A549 (cell line): ENCODE data around the gene CUTA. TPM values are rescaled to one million over a fixed set of nuclear protein-coding genes. Genes with fewer than 3 reads are reported as not detected.

ENCODE experiments used
- ATAC-seq, 2 experiments: fragments of 200-7000 bp in 1 of 2; fragments of >200 bp in 1 of 2; cut with Nextera tagmentation in 1 of 2; cut with Tn5 transposase in 1 of 2; 3 replicates each; pipeline versions ENCODE4 v1.8.0 to v1.9.1; 2018 to 2020; ENCODE audit warnings: mild to moderate bottlenecking in 1 of 2, moderate library complexity in 1 of 2
- CTCF ChIA-PET: fragments of 300-600 bp; sonication (Branson Sonifier 250); formaldehyde crosslinking; extraction: SDS; loops from one replicate; lab custom pipeline; 2021; ENCODE audit warnings: antibody characterized with exemption, inconsistent platforms; lab: Yijun Ruan, JAX
- POLR2A ChIA-PET: fragments of 350-600 bp; formaldehyde crosslinking; extraction: SDS; loops from one replicate; lab custom pipeline; 2021; ENCODE audit warnings: antibody characterized with exemption, inconsistent platforms; lab: Yijun Ruan, JAX
- DNase-seq, 2 experiments: peaks; one replicate each; pipeline versions ENCODE4 v3.0.0 to v3.0.0-alpha.2; 2011 to 2016; ENCODE audit warnings: low read depth in 1 of 2, low spot score in 1 of 2
- FAIRE-seq: peaks from 2 replicates; lab custom pipeline; 2011; peaks lifted over from hg19 to GRCh38; lab: Jason Lieb, UNC
- H3K27ac ChIP-seq, 2 experiments: fragments of >200 bp; sonication (Bioruptor Twin); formaldehyde crosslinking; 3 replicates each; pipeline ENCODE4 v1.5.1; 2016 to 2017
- H3K4me1 ChIP-seq: fragments of >200 bp; sonication (Bioruptor Twin); formaldehyde crosslinking; 3 replicates; pipeline ENCODE4 v1.6.1; 2016
- H3K4me2 ChIP-seq: fragments of >200 bp; sonication (Bioruptor Twin); formaldehyde crosslinking; 3 replicates; pipeline ENCODE4 v1.6.1; 2016
- H3K4me3 ChIP-seq: fragments of >200 bp; sonication (Bioruptor Twin); formaldehyde crosslinking; 3 replicates; pipeline ENCODE4 v1.5.1; 2016
- H3K9me3 ChIP-seq: fragments of >200 bp; sonication (Bioruptor Twin); formaldehyde crosslinking; 3 replicates; pipeline ENCODE4 v1.6.1; 2016
- CHD2 ChIP-seq: fragments of 150-350 bp; IDR thresholded peaks from 2 replicates; pipeline ENCODE4 v1.6.1; 2014; ENCODE audit warnings: low read length; ENCODE audit not compliant: partially characterized antibody
- EHF ChIP-seq: fragments of 250-450 bp; sonication (Bioruptor Pico); IDR thresholded peaks from 2 replicates; pipeline ENCODE4 v1.5.0; 2020; ENCODE audit warnings: mild to moderate bottlenecking
- EHMT2 ChIP-seq: fragments of 200-600 bp; sonication (generic); IDR thresholded peaks from 2 replicates; pipeline ENCODE4 v1.6.1; 2016; ENCODE audit warnings: antibody characterized with exemption, low read depth, mild to moderate bottlenecking, moderate library complexity
- ESRRA ChIP-seq: fragments of 150-350 bp; IDR thresholded peaks from 2 replicates; pipeline ENCODE4 v1.6.1; 2014; ENCODE audit warnings: mild to moderate bottlenecking, low read length, borderline replicate concordance
- FOXS1 ChIP-seq: fragments of 250-450 bp; sonication (Bioruptor Pico); IDR thresholded peaks from 2 replicates; pipeline ENCODE4 v1.5.0; 2020; ENCODE audit warnings: mild to moderate bottlenecking, moderate library complexity
- HEYL ChIP-seq: fragments of 250-450 bp; sonication (Bioruptor Pico); IDR thresholded peaks from 2 replicates; pipeline ENCODE4 v1.8.0; 2021; ENCODE audit warnings: mild to moderate bottlenecking, moderate library complexity
- HOXB13 ChIP-seq: fragments of 250-450 bp; sonication (Bioruptor Pico); IDR thresholded peaks from 2 replicates; pipeline ENCODE4 v1.5.0; 2020; ENCODE audit warnings: low read depth, mild to moderate bottlenecking, moderate library complexity
- HOXB5 ChIP-seq: fragments of 250-450 bp; sonication (Bioruptor Pico); IDR thresholded peaks from 2 replicates; pipeline ENCODE4 v1.5.0; 2020; ENCODE audit warnings: mild to moderate bottlenecking, moderate library complexity
- MYC ChIP-seq: IDR thresholded peaks from 2 replicates; pipeline ENCODE4 v1.6.1; 2012; ENCODE audit warnings: mild to moderate bottlenecking, inconsistent platforms, low read length, improper control_type of control experiment, borderline replicate concordance
- NFE2L2 ChIP-seq: fragments of 150-350 bp; conservative IDR thresholded peaks from 2 replicates; pipeline ENCODE4 v1.6.1; 2014; ENCODE audit warnings: low read length
- NPAS2 ChIP-seq: fragments of 250-450 bp; sonication (Bioruptor Pico); IDR thresholded peaks from 2 replicates; pipeline ENCODE4 v1.8.0; 2022; ENCODE audit warnings: mild to moderate bottlenecking, moderate library complexity, borderline replicate concordance
- NR3C1 ChIP-seq: fragments of >200 bp; sonication (Bioruptor Twin); formaldehyde crosslinking; IDR thresholded peaks from 3 replicates; pipeline ENCODE4 v1.6.1; 2017
- SMC3 ChIP-seq: fragments of >200 bp; sonication (Bioruptor Twin); formaldehyde crosslinking; IDR thresholded peaks from 3 replicates; pipeline ENCODE4 v1.6.1; 2018; ENCODE audit warnings: inconsistent platforms
- TFCP2L1 ChIP-seq: fragments of 250-450 bp; sonication (Bioruptor Pico); IDR thresholded peaks from 2 replicates; pipeline ENCODE4 v1.5.0; 2021; ENCODE audit warnings: mild to moderate bottlenecking
- TP53 ChIP-seq: fragments of 250-450 bp; sonication (Bioruptor Pico); IDR thresholded peaks from 2 replicates; pipeline ENCODE4 v1.5.0; 2021; ENCODE audit warnings: mild to moderate bottlenecking, moderate library complexity
- ZC3H11A ChIP-seq: fragments of 450-650 bp; IDR thresholded peaks from 2 replicates; pipeline ENCODE4 v1.6.1; 2014; ENCODE audit warnings: antibody characterized with exemption, mild to moderate bottlenecking
- ZNF302 ChIP-seq: fragments of 250-450 bp; sonication (Bioruptor Pico); IDR thresholded peaks from 2 replicates; pipeline ENCODE4 v1.9.0; 2021; ENCODE audit warnings: inconsistent platforms, mild to moderate bottlenecking, moderate library complexity
- WGBS: methylation state at CpG from one replicate; pipeline ENCODE4 v1.1.6; 2017; ENCODE audit errors: missing lambda C conversion rate; 5-methylcytosine and 5-hydroxymethylcytosine counted together
- polyA plus RNA-seq, 4 experiments: library from polyadenylated mRNA; depleted of rRNA in 3 of 4; stranded (reverse); fragments of >200 nt; fragmentation: RNase III in 1 of 4; extraction: RNeasy Plus Mini Kit Qiagen cat#74134 plus additional on column Dnase treatment in 1 of 4; gene quantifications; 2 replicates in 3 of 4; 3 replicates in 1 of 4; pipeline ENCODE4 v1.2.3, GENCODE V29; 2011 to 2017
- TF ChIP-seq, protein P1 (sequence below): fragments of 450-650 bp; IDR thresholded peaks from 2 replicates; pipeline ENCODE4 v1.6.1; 2014; ENCODE audit warnings: antibody characterized with exemption
- TF ChIP-seq, protein P2 (sequence below): fragments of >200 bp; sonication (Bioruptor Twin); formaldehyde crosslinking; IDR thresholded peaks from 2 replicates; pipeline ENCODE4 v1.6.1; 2016
- TF ChIP-seq, protein P3 (sequence below): IDR thresholded peaks from 2 replicates; pipeline ENCODE4 v1.6.1; 2012
- TF ChIP-seq, protein P4 (sequence below): fragments of 200-600 bp; sonication (generic); IDR thresholded peaks from 2 replicates; pipeline ENCODE4 v1.6.1; 2016; ENCODE audit warnings: antibody characterized with exemption, mild to moderate bottlenecking, moderate library complexity
- TF ChIP-seq, protein P5 (sequence below): fragments of 250-450 bp; sonication (Bioruptor Pico); IDR thresholded peaks from 2 replicates; pipeline ENCODE4 v1.5.0; 2020; ENCODE audit warnings: low read depth, mild to moderate bottlenecking, moderate library complexity
- TF ChIP-seq, protein P6 (sequence below): fragments of 150-350 bp; IDR thresholded peaks from 2 replicates; pipeline ENCODE4 v1.6.1; 2014; ENCODE audit warnings: low read depth, mild to moderate bottlenecking, low read length

Gene CUTA
- polyA plus RNA-seq, 2 of the 4 experiments (the other 2 are of a cell fraction), result 98.9 to 175 TPM

DNA sequence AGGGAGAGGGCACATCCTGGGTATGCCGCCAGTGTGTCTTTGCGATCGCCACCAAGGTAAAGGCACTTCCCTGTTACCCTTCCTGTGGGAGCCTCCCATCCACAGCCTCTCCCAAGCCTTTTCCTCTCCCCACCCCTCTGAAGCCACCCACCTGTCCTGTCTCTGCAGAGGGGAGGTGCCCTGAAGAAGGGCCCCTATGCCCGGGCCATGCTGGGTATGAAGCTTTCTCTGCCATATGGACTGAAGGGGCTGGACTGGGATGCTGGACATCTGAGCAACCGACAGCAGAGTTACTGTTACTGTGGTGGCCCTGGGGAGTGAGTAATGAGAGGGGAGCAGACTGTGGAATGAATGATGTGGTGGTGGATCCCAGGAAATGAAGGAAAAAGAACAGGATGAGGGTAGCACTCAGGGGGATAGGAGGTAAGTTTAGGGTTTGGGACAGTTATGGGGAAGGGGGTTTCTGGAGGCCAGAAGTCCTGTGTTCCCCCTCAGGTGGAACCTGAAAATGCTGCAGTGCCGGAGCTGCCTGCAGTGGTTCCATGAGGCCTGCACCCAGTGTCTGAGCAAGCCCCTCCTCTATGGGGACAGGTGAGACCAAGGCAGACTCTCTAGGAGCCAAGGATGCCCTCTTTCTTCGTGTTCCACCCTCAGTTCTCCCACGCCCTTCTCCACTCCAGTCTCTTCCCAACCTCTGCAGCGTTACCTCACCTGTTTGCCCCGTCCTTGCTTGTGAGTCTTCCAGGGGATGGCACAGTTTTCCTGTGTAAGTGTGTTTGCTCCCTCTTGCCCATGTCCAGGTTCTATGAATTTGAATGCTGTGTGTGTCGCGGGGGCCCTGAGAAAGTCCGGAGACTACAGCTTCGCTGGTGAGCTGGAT lies 4.4 kb downstream of the CUTA start:
- no peaks in the 10 kb centered on the region for H3K9me3 ChIP-seq
- no peak overlapping the region for H3K4me2 ChIP-seq
- CTCF ChIA-PET, result interaction anchor here (1.7 to 2.1 kb wide), 2 partner anchors 11 to 13 kb away, joined by 5 to 6 read pairs; no protein-coding TSS in a partner anchor
- ATAC-seq (no peak), DNase-seq (no peak), FAIRE-seq (no peak)
- H3K4me3 ChIP-seq, result no peak overlapping the region
- no peak overlapping the region for H3K27ac ChIP-seq
- POLR2A ChIA-PET, result no interaction called here
- TF ChIP-seq TFCP2L1 (CRISPR knock-in tag) (no peak), HEYL (CRISPR knock-in tag) (no peak), ESRRA (no peak), TP53 (CRISPR knock-in tag) (no peak), MYC (no peak), NR3C1 (no peak), NFE2L2 (no peak), HOXB13 (CRISPR knock-in tag) (no peak), FOXS1 (CRISPR knock-in tag) (no peak), ZNF302 (no peak), SMC3 (no peak), NPAS2 (CRISPR knock-in tag) (no peak), EHF (CRISPR knock-in tag) (no peak), ZC3H11A (no peak), EHMT2 (no peak), CHD2 (no peak), HOXB5 (CRISPR knock-in tag) (no peak)
- TF ChIP-seq, protein P1, sequence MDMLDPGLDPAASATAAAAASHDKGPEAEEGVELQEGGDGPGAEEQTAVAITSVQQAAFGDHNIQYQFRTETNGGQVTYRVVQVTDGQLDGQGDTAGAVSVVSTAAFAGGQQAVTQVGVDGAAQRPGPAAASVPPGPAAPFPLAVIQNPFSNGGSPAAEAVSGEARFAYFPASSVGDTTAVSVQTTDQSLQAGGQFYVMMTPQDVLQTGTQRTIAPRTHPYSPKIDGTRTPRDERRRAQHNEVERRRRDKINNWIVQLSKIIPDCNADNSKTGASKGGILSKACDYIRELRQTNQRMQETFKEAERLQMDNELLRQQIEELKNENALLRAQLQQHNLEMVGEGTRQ, result no peak
- TF ChIP-seq, protein P2, sequence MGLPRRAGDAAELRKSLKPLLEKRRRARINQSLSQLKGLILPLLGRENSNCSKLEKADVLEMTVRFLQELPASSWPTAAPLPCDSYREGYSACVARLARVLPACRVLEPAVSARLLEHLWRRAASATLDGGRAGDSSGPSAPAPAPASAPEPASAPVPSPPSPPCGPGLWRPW, result no peak
- TF ChIP-seq, protein P3, sequence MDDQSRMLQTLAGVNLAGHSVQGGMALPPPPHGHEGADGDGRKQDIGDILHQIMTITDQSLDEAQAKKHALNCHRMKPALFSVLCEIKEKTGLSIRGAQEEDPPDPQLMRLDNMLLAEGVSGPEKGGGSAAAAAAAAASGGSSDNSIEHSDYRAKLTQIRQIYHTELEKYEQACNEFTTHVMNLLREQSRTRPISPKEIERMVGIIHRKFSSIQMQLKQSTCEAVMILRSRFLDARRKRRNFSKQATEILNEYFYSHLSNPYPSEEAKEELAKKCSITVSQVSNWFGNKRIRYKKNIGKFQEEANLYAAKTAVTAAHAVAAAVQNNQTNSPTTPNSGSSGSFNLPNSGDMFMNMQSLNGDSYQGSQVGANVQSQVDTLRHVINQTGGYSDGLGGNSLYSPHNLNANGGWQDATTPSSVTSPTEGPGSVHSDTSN, result no peak
- WGBS, result 93% methylated on average over 13 of the region's 14 CpGs
- H3K4me1 ChIP-seq, result peaks cover 34% of the 10 kb centered on the region

DNA sequence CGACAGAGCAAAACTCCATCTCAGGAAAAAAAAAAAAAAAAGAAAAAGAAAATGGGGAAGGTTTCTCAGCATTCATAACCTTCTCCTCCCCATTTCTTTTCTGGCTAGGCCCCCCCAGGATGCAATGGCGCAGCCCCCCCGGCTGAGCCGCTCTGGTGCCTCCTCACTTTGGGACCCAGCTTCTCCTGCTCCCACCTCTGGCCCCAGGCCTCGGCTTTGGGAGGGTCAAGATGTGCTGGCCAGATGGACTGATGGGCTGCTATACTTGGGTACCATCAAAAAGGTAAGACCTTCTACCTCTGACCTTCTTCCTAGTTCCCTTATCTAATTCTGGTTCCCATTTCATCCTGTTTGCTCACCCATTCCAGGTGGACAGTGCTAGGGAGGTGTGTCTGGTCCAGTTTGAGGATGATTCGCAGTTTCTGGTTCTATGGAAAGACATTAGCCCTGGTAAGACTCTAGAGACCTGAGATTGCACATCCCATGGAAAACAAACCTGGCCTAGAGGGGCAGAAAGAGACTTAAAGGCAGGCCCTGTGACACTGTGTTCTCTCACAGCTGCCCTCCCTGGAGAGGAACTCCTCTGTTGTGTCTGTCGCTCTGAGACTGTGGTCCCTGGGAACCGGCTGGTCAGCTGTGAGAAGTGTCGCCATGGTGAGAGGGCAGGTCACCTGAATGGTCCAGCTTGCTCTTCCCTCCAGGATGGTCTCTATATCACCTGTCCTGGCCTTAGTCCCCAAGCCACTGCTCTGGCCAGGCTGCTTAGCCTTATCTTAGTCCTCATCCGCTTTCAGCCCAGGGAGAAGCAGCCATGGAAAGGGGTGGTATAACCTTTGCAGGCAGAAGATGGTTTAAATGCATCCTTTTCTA lies 5.5 kb downstream of the CUTA start:
- H3K9me3 ChIP-seq, result no peaks in the 10 kb centered on the region
- DNase-seq, result no peak
- peaks cover 33% of the 10 kb centered on the region for H3K4me1 ChIP-seq
- CTCF ChIA-PET, result interaction anchor here (0.6 to 2.1 kb wide), 3 partner anchors 8 to 21 kb away, joined by 3 to 5 read pairs (median 3); no protein-coding TSS in a partner anchor
- no peak overlapping the region for H3K27ac ChIP-seq
- TF ChIP-seq, protein P4, sequence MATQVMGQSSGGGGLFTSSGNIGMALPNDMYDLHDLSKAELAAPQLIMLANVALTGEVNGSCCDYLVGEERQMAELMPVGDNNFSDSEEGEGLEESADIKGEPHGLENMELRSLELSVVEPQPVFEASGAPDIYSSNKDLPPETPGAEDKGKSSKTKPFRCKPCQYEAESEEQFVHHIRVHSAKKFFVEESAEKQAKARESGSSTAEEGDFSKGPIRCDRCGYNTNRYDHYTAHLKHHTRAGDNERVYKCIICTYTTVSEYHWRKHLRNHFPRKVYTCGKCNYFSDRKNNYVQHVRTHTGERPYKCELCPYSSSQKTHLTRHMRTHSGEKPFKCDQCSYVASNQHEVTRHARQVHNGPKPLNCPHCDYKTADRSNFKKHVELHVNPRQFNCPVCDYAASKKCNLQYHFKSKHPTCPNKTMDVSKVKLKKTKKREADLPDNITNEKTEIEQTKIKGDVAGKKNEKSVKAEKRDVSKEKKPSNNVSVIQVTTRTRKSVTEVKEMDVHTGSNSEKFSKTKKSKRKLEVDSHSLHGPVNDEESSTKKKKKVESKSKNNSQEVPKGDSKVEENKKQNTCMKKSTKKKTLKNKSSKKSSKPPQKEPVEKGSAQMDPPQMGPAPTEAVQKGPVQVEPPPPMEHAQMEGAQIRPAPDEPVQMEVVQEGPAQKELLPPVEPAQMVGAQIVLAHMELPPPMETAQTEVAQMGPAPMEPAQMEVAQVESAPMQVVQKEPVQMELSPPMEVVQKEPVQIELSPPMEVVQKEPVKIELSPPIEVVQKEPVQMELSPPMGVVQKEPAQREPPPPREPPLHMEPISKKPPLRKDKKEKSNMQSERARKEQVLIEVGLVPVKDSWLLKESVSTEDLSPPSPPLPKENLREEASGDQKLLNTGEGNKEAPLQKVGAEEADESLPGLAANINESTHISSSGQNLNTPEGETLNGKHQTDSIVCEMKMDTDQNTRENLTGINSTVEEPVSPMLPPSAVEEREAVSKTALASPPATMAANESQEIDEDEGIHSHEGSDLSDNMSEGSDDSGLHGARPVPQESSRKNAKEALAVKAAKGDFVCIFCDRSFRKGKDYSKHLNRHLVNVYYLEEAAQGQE, result no peak
- TF ChIP-seq, protein P5, sequence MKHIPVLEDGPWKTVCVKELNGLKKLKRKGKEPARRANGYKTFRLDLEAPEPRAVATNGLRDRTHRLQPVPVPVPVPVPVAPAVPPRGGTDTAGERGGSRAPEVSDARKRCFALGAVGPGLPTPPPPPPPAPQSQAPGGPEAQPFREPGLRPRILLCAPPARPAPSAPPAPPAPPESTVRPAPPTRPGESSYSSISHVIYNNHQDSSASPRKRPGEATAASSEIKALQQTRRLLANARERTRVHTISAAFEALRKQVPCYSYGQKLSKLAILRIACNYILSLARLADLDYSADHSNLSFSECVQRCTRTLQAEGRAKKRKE (CRISPR knock-in tag), result no peak
- no peak for TF ChIP-seq EHMT2
- TF ChIP-seq, protein P6, sequence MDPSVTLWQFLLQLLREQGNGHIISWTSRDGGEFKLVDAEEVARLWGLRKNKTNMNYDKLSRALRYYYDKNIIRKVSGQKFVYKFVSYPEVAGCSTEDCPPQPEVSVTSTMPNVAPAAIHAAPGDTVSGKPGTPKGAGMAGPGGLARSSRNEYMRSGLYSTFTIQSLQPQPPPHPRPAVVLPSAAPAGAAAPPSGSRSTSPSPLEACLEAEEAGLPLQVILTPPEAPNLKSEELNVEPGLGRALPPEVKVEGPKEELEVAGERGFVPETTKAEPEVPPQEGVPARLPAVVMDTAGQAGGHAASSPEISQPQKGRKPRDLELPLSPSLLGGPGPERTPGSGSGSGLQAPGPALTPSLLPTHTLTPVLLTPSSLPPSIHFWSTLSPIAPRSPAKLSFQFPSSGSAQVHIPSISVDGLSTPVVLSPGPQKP, result no peak
- TF ChIP-seq, all 56 proteins: peak for 0
- WGBS, result 93% methylated on average over 9 of the region's 10 CpGs
- FAIRE-seq (no peak), ATAC-seq (no peak)
- H3K4me3 ChIP-seq, result no peak overlapping the region
- peak overlapping the region; percentile 88; the same call in 1 of the 3 replicates for H3K4me2 ChIP-seq
- POLR2A ChIA-PET, result no interaction called here
